Fibroblast of pulmonary artery (primary cell): ENCODE results near the gene COA5.

ENCODE experiments used
- DNase-seq: peaks from one replicate; pipeline ENCODE4 v3.0.0-alpha.2; 2010; ENCODE audit warnings: low read depth
- H3K4me3 ChIP-seq: replicated peaks from 2 replicates; pipeline ENCODE4 v1.5.1; 2011; ENCODE audit warnings: low read depth, mild to moderate bottlenecking, control low read depth, low read length, moderate library complexity
- CTCF ChIP-seq: IDR thresholded peaks from 2 replicates; pipeline ENCODE4 v1.5.1; 2011; ENCODE audit warnings: mild to moderate bottlenecking, control low read depth, low read length, inconsistent platforms; ENCODE audit errors: missing control alignments

COA5 gene

GRCh38 chr2:98623657-98624056 lies 15.3 kb upstream of the COA5 start:
- DNase-seq: peak; percentile 78
- no peak for TF ChIP-seq CTCF
- no peak overlapping the region for H3K4me3 ChIP-seq

- no peak overlapping the region for H3K4me3 ChIP-seq
- no peak for TF ChIP-seq CTCF
- no peak for DNase-seq
Measured at GRCh38 chr2:98617149-98617548, 8.8 kb upstream of the COA5 start.

- TF ChIP-seq CTCF: peak; percentile 12
Measured at GRCh38 chr2:98615481-98615880, 7.2 kb upstream of the COA5 start.

GRCh38 chr2:98614024-98614739 lies 5.9 kb upstream of the COA5 start:
- TF ChIP-seq CTCF: no peak
- DNase-seq: no peak
- no peak overlapping the region for H3K4me3 ChIP-seq

More at GRCh38 chr2:98615481-98615880, 7.2 kb upstream of the COA5 start:
- DNase-seq: no peak
- H3K4me3 ChIP-seq: no peak overlapping the region

- peak; percentile 52 for DNase-seq
- no peak for TF ChIP-seq CTCF
- peak overlapping the region; percentile 79 for H3K4me3 ChIP-seq
Measured at GRCh38 chr2:98608962-98609604, 771 bp upstream of the COA5 start.

- peak overlapping the region; percentile 79 for H3K4me3 ChIP-seq
- DNase-seq: peak; percentile 20
Measured at GRCh38 chr2:98607741-98608115, 584 bp downstream of the COA5 start.

More at GRCh38 chr2:98607741-98608115, 584 bp downstream of the COA5 start:
- no peak for TF ChIP-seq CTCF
